HK-2 (cell line): ENCODE results near the gene URAD.

Experiments used
- DNase-seq: peaks from one replicate; pipeline ENCODE4 v3.0.0-alpha.2; 2018; ENCODE audit not compliant: unreplicated experiment

URAD gene

DNA sequence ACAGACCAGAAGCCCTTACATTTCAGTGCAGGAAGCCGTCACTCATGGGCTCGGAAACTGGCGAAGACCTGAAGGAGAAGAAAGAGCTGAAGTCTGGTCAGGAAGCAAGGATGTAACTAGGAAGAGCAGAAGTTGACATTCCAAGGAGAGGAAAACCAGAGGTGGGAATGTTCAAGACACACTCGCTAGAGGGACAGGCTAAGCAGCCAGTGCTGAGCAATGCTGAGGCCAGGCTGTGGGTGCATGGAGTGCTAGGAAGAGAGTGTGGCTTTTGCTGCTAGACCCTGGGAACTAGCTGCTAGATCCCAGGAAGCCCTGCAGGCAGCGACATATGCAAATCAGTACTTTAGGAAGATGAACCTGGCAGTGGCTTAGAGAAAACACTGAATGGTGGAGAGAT lies 12.1 kb upstream of the URAD start:
- no peak for DNase-seq

- DNase-seq = no peak
Measured at GRCh38 chr13:27997904-27998522, 9.5 kb upstream of the URAD start.

- DNase-seq = no peak
Measured at GRCh38 chr13:27991881-27992280, 3.4 kb upstream of the URAD start.

DNA sequence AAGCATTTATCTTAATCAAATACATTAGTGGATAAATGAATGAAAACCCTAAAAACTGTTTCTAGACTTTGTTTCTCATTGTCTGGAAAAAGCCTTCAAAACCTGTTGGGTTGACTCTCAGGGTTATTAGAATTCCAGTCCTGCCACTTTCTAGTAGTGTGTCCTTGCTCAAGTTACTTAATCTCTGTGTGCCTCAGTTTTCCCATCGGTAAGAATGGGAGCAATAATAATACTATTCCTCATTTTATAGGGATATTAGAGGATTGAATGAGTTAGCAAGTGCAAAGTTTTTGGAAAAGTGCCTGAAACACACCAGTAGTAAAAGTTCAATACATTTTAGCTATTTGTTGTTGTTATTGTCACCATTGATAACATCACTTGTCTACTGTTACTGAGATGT lies 2.9 kb downstream of the URAD start:
- no peak for DNase-seq

DNA sequence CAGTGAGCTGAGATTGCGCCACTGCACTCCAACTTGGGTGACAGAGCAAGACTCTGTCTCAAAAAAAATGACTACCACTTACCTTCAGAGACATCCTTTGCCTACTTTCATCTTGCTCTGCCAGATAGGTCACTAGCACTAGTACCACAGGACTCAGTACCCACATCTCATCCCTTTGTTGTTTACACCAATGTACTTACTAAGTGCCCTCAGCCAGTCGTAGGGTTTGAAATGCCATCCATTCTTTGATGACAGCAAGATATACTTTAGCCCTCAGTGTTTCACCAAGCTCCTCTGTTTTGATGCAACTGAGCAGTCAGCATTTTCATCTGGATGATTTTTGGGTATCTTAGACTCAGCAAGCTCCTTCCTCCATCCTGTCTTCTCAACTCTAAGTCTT lies 6.1 kb downstream of the URAD start:
- DNase-seq = no peak

DNA sequence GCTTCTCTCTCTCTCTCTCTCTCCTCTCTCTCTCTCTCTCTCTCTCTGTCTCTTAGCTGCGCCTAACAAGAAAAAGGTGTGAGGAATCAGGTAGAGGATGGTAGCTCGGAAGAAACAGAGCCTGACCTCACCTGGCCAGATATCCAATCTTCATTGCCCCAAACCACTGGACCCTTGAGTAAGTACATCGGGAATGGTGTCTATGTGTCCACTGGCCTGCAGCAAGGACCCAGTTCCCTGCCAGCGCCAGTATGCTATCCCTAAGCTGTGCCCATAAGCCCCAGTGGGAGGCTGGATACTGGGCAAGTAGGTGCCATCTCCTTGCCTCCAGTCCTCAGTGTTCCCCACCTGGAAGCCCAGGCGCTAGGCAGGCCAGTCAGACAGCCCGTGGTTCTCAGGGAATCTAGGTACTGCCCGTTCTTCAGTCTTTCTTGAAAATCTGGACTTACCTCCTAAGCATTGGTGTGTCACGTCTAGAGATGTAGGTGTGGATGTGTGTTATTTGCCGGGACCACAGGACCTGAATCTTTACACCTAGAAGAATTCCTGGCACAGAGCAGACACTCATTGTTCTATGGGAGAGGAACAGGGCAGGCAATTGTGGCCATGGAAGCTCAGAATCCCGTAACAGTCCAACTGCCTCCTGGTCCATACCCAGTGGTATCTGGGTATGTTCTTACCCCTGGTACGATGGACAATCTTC lies 7.3 kb downstream of the URAD start:
- DNase-seq = no peak

DNA sequence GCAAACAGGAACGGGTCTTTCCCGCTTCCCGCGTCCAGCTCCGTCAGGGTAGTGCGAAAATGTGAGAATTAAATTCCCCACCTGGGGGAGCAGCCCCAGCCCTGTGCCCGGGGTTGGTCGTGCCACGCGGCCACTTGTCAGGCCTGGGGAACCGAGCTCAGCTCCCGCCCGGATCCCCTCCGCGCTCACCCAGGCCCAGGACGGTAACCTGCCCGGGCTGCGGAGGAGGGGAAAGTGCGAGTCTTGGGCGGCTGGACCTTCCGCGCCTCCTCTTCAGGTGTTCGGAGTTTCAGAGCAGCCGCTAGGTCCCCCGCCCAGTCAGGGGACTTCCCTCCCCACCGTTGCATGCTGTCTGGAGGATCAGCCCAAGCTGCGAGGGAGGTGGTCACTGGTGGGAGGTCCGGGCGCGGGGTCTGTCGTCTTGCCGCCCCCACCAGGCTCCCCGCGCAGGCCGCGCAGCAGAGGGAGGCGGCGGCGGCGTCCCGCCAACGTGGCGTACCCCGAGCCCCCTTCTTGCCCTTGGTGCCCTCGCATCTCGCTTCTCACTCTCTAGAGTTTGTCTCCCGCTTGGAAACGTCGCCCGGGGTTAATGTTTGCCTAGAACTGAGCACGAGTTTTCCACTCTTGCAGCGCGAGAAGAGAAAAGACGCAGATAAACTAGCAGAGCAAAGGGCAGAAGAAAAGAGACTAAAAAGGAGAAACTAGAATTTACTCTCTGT lies 8.1 kb downstream of the URAD start:
- DNase-seq = no peak

- DNase-seq = no peak
Measured at GRCh38 chr13:27979765-27980279, 8.7 kb downstream of the URAD start.

- no peak for DNase-seq
Measured at GRCh38 chr13:27979001-27979643, 9.4 kb downstream of the URAD start.

DNA sequence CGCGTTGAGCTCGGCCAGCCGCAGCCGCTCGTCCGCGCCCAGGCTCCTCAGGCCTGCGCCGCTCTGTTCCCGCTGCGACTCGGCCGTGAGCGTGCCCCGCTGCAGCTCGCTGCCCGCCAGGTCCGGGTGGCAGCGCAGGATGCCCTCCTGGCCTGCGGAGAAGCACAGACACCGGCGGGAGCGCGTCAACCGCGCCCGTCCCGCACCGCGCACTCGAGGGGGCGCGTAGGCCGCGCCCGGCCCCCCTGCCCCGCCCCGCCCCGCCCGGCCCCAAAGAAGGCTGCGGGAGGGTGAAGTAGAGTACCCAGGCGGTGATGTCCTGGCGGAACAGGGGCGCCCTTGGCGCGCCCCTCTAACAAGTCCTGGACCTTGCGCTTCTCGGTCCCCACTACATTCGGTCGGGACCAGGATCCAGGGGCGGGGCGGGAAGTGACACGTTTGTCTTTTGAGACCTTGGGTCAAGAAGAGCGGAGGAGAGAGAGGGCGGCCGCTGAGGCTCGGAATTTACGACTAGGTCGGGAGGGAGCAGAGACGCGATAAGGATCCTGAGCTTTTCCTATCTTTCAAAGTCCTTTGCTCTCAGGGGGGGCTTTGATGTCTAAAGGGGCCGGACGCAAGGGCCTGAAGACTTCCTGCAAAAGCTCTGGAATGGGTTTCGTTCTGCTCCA lies 10.1 kb downstream of the URAD start:
- no peak for DNase-seq

DNA sequence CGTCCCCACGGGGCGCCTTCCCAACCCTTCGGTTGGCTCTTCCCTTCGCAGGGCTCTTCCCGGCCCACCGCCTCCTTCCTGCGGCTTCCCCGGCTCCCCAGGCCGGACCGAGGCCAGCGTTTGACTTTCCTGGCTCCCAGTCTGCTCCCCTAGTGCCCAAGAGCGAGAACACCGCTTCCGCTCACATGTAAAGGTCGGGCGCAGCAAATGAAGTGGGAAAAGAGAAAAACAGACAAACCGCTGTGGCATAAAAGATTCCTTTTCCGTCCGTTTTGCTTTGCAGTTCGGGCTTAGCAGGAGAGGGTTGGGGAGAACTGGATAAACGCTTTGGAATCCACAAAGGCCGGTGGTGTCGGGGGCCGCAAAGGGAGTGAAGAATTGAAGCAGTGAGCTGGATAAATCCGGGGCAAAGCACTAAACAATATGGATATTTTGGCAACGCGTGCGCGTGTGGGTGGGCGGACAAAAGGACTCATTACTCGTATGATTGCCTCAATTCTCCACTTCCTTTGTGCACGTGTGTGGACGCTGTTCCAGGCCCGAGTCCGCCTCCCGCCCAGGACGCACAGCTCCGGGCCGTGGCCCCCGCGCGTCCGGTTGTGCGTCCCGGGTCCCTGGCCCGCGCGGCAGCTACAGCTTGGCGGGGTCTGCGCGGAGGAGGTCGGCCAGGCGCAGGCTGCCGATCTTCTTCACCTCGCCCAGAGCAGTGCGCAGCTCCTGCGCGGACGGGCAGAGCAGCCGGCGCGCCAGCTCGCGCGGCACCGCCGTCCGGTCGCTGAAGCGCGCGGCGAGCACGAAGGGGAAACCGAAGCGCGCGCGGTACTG lies 10.8 kb downstream of the URAD start:
- DNase-seq = no peak

DNA sequence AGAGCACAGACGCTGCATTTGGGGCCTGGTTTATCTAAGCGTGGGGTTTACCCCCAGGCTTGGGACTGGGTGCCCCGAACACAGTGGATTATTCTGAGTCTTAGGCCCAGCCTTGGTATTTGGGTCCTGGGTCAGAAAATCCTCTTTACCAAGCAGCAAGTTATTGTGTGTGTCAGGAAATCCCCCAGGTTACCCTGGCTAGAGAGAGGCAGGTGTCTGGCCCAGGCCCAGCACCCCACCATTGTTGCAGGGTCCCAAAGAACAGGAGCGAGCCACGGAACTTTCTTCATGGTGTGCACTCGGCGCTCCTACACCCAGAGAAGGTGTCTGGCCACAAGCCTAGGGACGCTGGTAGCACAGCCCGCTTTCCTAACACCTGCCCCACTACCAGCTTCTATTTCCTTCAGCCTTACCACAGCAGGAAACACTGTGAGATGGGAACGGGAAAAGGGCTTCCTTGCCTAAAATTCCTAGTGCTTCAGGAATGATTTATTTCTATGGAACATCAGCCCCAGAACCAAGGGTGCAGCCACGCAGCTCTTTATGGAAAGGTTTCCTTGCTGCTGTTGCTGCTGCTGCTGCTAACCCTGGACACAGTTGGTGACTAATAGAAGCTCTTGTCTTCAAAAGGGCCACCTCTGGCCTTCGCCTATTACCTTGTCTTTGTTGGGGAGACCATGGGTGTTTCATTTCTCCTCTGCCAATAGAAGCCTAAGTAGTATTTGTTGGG lies 12.0 kb downstream of the URAD start:
- DNase-seq = no peak

GRCh38 chr13:27975564-27976361 lies 12.7 kb downstream of the URAD start:
- no peak for DNase-seq

DNA sequence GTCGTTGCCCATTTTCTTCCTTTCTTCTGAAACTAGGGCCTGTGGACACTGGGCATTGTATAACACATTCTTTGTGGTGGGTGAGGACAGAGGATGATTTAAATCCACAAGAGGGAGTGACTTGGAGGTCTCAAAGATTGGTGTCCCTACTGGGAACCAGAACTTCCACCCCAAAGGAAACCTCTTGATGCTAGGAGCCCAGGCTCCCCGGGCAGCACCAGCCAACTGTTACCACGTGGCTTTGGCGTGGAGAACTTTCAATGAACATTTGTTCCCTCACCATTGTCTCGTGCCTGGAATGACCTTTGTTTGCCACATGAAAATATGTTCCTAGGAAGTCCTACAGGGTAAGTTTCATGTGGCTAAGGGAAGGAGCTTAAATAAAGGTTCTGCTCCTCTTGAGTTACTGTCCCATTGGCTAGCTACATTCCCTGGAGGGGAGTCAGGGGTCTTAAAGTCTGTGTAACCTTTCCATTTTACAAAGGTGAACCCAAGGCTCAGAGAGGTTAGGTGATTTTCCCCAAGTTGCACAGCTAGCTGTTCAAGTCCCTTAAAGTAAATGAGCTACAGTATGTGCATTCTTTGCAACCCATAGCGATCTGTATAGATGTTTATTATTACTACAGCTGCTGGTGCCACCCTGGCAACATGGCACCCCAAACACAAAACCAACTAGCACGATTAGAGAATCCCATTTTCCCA lies 14.4 kb downstream of the URAD start:
- no peak for DNase-seq

DNA sequence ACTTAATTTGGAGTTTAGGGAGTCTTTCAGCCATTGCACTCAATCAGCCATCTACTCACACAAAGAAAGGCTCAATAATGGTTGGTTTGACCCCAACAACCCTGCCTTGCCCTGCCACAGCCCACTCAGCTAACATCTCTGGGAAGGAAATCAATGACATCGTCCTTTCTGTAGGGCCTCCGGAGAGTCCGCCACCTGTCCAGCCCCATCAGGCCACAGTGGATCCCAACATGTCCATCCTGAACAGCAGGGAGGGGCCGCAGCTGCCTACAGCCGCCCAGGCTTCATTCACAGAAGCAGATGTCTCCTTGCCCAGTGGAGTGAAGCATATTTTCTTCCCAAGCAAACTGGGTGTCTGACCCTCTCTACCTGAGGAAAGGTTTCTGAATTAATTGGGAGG lies 15.2 kb downstream of the URAD start:
- no peak for DNase-seq

GRCh38 chr13:27972478-27972820 lies 16.0 kb downstream of the URAD start:
- DNase-seq = no peak

DNA sequence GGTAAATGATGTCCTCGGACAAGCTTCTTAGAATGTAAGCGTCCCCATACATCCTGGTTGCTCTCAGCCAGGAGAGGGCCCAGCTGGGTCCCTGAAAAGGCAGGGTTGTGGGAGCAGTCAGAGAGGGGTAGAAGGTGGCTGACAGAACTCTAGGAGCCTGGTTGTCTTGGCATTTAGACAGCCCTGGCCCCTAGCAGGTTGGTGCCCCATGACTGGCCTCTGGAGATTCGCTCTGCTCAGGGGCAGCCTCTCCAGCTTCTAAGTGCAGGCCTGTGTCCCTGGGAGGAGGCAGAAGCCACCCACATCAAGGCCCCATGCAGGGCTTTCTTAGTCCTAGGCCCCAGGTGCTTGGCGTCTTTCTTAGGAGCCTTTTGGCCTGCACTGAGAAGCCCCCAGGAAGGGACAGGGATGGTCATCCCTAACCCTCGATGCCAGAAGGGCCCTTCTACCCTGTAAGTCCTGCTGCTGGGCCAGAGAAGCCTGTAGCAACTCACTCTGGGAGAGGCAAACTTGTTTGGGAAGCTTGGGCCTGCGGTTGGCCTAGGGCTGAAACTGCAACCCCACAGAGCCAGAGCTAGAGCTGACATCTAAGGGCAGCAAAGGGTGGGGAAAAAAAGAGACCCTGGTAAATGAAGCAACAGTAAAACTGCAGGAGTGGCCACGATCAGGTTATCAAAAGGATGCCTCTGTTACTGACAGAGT lies 16.6 kb downstream of the URAD start:
- DNase-seq = no peak

- no peak for DNase-seq
Measured at GRCh38 chr13:27971236-27971645, 17.3 kb downstream of the URAD start.
